ENCODE results near the gene VAC14.

The VAC14 gene

GRCh38 chr16:70721202-70721963 is 79.6 kb downstream of the VAC14 start:
- no peak for DNase-seq

- DNase-seq = no peak
These were observed 80.3 kb downstream of the VAC14 start for GRCh38 chr16:70720425-70721201.

DNA sequence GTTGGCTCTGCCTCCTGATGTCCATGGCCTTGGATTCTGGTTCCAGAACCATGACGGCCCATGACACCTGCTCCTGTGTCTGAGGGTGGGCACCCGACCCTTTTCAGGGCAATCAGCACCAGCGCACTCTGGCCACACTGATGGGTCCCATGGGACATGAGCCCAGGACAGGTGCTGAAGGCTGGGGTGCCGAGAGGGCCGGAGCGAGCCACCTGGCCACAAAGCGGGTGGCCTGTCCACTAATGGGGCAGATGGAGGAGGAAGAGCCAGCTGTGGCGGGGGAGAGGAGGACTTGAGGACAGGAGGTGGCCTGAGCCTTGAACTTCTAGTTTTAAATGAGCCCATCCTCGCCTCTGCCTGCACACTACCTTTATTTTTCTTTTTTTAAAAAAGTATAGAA is 83.9 kb downstream of the VAC14 start:
- no peak for DNase-seq

DNA sequence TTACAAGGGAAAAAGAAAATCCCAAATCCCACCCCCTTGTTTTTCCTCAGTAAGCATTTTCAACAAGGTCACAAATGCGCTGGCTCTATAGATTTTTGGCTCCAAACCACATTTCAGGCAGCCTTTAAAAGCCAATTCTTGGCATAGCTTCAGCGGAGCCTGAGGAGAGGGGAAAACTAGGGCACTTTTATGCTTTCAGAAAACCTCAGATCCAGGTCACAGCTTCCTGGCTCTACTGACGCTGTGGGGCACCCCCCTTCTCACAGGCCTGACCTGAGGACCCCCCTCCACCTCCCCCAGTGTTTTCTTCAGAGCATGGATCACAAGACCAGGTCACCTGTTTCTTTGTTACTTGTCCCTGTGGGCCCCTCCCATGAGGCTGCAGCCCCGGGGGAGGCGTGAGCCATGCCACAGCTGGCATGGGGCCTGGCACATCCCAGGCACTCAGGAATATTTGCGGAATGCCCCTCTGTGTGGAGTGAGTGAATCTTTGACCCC is 85.0 kb downstream of the VAC14 start:
- DNase-seq = no peak

GRCh38 chr16:70715055-70715858 is 85.7 kb downstream of the VAC14 start:
- DNase-seq = no peak

DNA sequence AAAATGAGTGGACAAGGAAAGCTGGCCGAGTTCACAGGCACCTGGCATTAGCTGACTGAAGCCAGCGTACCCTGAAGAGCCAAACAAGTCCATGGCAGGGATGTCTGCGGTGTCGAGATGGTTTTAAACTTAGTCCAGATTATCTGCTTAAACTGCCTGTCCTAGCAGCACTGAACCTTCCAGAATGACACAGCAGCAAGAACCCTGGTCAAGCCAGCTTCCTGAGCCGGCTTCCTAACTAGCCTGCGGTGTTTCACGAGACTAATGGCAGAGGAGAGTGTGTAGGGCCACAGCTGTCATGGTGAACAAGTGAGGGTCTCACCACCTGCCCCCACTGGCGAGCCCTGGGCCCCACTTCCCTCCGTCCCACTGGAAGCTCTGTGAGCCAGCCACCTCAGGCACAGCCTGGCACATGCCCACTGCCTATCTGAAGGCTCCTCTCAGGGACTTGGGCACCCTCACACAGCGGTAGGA is 86.3 kb downstream of the VAC14 start:
- no peak for DNase-seq

GRCh38 chr16:70713824-70714223 is 87.1 kb downstream of the VAC14 start:
- no peak for DNase-seq

DNA sequence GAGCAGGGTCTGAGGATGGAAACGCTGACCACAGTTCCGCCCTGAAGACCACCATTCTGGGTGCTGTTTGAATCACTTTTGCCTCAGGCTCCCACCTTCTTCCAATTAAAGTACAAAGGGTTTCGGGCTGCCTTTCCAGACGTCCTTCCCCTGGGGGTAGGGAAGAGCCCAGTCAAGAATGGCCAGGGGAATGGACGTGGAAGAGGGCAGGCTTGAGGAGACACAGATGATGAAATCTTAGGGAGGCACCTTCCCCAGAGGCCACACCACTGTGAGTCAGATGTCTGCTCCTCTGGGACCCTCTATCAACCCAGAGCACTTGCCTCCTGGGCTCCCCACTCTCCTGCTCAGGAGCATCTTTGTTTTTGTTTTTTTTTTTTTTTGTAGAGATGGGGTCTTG is 87.6 kb downstream of the VAC14 start:
- DNase-seq = no peak

- no peak for DNase-seq
These were observed 88.0 kb downstream of the VAC14 start for GRCh38 chr16:70712942-70713341.

DNA sequence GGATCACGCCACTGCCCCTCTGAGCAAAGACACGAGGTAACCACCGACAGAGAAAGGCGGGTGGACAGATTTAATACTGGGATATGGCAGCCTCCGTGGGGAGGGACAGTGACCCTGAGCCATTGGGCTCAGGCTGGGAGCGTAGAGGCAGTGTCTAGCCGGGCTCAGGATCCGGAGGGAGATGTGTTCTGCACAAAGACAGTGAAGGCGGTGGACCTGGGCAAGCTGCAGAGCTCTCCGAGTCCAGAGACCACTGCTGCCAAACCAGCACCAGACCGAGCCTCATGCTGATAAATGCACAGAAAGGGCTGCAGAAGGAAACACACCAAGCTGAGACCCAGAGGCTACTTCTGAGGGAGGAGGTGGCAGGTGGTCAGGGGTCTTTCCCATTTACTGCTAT is 88.6 kb downstream of the VAC14 start:
- DNase-seq = no peak

DNA sequence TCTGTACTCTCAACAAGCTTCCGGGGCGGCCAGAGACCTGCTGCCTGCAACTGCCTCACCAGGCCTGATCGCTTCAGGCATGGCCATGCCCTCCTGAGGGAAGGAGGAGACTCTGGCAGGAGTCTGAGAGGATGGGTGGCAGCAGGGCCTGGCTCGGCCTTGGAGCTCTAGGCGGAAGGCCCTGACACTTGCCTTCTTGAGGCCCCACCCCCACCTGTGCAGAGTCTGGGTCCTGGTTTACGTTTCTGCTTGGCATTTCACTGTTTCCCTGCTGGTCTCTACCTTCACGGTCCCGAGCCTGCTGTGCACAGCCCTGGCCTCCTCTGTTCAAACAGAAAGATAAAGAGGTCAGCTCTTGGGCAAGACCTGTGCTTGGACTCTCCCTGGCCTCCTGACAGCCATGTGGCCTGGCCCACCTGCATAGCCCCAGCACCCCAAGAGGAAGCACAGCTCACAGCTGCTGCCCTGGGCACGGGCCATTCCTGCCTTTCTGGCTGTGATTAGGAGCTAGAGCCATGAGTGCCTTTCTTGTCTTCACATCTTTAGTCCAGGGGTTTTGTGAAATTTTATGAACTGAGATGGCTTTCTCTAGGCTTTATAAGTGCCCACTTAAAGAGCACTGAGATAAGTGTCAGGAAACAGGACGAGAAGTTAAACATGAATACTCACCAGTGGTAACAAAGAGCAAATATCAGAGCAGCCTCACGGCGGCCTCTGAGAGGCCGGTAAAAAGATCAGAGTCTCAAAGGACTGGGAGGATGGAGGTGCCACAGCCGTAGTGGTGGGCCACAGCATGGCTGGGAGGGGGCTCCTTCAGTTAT is 89.5 kb downstream of the VAC14 start:
- no peak for DNase-seq

DNA sequence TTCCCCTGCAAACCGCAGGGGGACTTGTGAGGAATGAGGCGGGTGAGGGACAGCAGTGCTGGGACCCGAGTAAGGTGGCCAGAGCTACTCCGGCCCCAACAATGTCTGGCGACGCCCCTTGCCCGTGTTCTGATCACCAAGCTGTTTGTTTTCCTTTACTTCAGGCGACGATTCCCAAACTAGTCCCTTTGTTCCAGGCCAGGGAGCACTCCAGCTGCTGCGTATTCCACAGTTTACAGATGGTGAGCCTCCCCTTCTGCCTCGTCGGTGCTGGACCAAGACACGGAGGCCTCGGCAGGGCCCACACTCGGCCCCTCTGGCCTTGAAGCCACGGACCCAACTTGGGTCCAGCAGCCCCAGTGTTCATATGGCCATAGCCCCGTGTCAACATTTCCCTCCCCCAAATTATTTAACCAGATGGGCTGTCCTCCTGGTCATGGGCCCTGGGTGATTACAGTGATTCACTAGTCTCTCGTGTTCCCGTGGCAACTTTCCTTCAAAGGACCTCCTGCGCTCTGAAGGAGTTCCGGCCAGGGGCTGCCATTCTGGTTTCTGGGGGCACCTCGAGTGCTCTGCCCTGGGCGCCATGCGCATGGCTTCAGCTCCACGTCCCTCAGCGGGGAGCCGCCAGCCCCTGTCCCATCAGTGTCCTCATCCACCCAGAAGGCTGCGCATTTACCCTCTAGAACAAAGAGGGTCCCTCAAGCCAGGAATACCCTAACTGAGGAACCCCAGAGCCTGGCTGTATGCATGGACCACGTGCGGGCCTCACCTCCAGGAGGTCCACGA is 90.3 kb downstream of the VAC14 start:
- no peak for DNase-seq

- DNase-seq = no peak
These were observed 91.0 kb downstream of the VAC14 start for GRCh38 chr16:70709942-70710341.

DNA sequence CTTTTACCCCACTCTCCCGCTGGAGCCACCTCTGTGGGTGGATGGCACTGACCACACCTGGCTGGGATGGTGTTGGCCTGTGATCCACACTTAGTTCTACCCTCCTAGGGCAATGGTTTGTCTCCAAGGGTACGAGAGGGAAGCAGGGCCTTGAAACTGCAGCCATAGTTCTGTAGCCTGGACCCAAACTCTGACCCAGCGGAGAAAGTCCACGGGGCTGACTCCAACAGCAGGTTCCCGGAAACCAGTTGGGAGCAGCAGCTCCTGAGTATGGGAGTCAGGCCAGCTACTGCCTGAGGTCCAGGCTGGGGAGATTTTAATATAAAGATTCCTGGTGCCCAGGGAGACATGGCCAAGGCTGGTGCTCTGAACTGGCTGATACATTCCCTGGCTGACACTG is 91.5 kb downstream of the VAC14 start:
- DNase-seq = no peak

GRCh38 chr16:70708366-70709246 is 92.4 kb downstream of the VAC14 start:
- no peak for DNase-seq

GRCh38 chr16:70706948-70707465 is 94.0 kb downstream of the VAC14 start:
- no peak for DNase-seq

DNA sequence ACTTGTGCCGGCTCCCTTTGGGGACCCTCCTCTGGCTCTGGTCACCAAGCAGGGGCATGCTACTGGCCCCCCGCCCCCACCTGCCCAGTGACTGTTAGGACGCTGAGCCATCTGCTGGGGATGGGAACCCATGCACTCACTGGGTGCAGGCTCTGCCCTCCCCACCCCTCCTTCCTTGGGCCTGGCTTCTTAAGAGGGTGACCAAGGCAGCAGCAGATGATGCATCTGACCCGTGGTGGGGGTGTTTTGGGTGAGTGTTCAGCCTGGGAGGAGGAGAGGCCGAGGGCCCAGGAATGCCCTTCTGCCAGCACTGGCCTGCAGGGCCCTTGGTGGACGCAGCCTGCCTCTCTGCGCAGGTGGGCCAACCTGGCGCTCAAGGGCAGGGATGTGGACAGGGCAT is 95.9 kb downstream of the VAC14 start:
- no peak for DNase-seq

DNA sequence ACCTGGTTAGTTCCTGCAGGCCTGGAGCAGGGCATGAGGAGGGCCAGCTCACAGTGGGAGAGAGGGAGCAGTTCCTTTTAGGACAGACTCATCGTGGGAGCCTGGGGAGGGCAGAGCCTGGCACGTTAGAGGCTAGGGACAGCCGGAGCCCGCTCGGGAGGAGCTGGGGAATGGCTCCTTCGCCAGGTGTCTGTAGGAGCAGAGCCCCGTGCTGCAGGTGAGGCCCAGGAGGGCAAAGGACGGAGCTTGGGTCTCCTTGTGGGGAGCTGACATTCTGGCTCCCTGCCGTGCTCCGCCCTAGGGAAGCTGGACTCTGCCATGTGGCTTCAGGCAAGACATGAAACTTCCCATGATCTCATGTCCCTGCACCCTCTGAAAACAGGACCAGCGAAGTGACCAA is 96.4 kb downstream of the VAC14 start:
- DNase-seq = no peak

GRCh38 chr16:70703835-70704381 is 97.0 kb downstream of the VAC14 start:
- no peak for DNase-seq
